ENCODE measurements around the gene CALML3.

Gene CALML3

GRCh38 chr10:5534051-5534821 is 9.5 kb downstream of the CALML3 start:
- intact Hi-C loops (cut with DNase I) = no loop called here
- DNase-seq = peak in 5 of 42 donors; percentile 9 to 38 (median 22)

DNA sequence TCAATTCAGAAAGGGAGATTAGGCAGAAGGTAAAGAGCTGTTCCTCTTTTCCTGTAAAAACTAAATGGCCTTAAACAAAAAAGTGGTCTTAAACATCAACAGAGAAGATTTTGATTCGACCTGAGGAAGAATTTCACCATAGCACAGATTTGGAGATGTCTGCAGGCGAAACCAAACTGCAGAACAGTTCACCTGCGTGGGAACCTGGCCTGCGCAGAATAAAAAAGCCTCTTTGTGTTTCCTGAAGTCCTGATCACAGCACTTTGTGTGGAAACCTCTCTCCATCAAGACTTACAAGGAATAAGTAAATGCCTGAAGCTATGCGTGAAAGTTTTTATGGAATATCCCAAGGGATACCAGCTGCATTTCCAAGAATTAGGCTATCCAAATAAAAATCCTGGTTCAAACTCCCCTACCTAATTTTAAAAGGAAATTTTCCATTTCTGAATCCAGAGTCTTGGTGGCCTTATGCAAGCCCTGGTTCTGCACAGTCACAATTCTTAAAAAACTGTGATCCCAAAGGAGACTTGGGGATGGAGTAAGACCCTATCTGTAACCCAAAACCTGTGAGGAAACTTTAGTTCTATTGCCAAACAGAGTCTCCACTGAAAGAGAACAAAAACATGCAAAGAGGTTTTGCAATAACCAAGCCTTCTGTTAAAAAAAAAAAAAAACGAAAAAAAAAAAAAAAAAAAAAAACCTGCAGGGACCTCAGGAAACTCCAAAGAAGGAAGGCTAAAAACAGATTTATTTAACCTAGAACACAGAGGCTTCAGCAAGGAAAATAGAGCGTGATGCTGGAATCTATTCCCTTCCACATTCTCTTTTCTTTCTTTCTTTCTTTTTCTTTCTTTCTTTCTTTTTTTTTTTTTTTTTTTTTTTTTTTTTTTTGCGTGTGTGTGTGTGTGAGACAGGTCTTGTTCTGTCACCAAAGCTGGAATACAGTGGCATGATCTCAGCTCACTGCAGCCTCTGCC is 10.4 kb downstream of the CALML3 start:
- intact Hi-C loops (cut with DNase I) = no loop called here
- peak in 2 of 42 donors; percentile 5 to 6 for DNase-seq

- intact Hi-C loops (cut with DNase I) = no loop called here
- peak in 3 of 42 donors; percentile 7 to 10 (median 9) for DNase-seq
These were observed 11.8 kb downstream of the CALML3 start for GRCh38 chr10:5536486-5537081.

GRCh38 chr10:5537684-5538083 is 12.9 kb downstream of the CALML3 start:
- intact Hi-C loops (cut with DNase I) = no loop called here
- peak in 4 of 42 donors; percentile 2 to 15 (median 8) for DNase-seq

- DNase-seq = peak in 3 of 42 donors; percentile 7 to 21 (median 13)
- intact Hi-C loops (cut with DNase I) = no loop called here
These were observed 13.7 kb downstream of the CALML3 start for GRCh38 chr10:5538446-5538845.

- DNase-seq = peak in 3 of 42 donors; percentile 6 to 18 (median 16)
- intact Hi-C loops (cut with DNase I) = no loop called here
These were observed 14.3 kb downstream of the CALML3 start for GRCh38 chr10:5538892-5539651.

- DNase-seq = peak in 4 of 42 donors; percentile 9 to 27 (median 12)
- intact Hi-C loops (cut with DNase I) = no loop called here
These were observed 15.3 kb downstream of the CALML3 start for GRCh38 chr10:5540080-5540479.

- peak in 3 of 42 donors; percentile 8 to 15 (median 14) for DNase-seq
- intact Hi-C loops (cut with DNase I) = no loop called here
These were observed 16.1 kb downstream of the CALML3 start for GRCh38 chr10:5540891-5541290.

GRCh38 chr10:5542100-5542499 is 17.3 kb downstream of the CALML3 start:
- DNase-seq = no peak
- intact Hi-C loops (cut with DNase I) = no loop called here

DNA sequence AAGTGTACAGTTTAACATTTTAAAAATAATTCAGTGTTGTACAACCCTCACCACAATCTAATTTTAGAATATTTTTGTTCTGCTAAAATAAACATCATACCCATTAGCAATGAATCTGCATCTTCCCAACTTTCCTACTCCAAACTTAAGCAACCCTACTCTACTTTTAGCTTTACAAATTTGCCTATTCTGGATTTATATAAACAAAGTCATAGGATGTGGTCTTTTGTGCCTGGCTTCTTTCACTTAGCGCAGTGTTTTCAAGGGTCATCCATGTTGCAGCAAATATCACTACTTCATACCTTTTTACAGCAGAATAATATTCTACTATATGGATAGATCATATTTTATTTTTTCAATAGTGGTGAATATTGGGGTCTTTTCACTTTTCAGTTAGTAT is 18.9 kb downstream of the CALML3 start:
- intact Hi-C loops (cut with DNase I) = no loop called here
- no peak for DNase-seq

GRCh38 chr10:5544216-5544805 is 19.6 kb downstream of the CALML3 start:
- peak in 3 of 42 donors; percentile 0 to 9 (median 3) for DNase-seq
- intact Hi-C loops (cut with DNase I) = no loop called here

DNA sequence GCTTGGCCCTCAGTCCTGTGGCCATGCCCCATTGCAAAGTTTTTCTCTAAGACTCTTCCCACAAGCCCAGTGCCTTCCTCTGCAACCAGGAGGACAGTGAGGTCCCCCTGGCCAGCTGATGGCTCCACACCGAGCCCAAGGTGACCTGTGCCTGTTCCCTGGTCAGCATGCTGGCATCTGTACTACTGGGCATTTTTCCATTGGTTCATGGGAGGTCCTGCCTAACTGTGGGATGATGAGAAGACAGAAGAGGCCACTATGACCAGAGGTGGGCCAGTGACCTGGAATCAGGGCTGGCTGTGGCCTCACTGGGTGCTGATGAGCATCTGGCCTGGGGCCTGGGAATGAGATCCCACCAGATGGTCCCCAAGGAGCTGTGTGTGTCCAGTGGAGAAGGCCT is 20.2 kb downstream of the CALML3 start:
- DNase-seq = peak in 6 of 42 donors; percentile 1 to 19 (median 14)
- intact Hi-C loops (cut with DNase I) = no loop called here

GRCh38 chr10:5545426-5545777 is 20.6 kb downstream of the CALML3 start:
- DNase-seq = peak in 1 of 42 donors; percentile 1
- intact Hi-C loops (cut with DNase I) = no loop called here

DNA sequence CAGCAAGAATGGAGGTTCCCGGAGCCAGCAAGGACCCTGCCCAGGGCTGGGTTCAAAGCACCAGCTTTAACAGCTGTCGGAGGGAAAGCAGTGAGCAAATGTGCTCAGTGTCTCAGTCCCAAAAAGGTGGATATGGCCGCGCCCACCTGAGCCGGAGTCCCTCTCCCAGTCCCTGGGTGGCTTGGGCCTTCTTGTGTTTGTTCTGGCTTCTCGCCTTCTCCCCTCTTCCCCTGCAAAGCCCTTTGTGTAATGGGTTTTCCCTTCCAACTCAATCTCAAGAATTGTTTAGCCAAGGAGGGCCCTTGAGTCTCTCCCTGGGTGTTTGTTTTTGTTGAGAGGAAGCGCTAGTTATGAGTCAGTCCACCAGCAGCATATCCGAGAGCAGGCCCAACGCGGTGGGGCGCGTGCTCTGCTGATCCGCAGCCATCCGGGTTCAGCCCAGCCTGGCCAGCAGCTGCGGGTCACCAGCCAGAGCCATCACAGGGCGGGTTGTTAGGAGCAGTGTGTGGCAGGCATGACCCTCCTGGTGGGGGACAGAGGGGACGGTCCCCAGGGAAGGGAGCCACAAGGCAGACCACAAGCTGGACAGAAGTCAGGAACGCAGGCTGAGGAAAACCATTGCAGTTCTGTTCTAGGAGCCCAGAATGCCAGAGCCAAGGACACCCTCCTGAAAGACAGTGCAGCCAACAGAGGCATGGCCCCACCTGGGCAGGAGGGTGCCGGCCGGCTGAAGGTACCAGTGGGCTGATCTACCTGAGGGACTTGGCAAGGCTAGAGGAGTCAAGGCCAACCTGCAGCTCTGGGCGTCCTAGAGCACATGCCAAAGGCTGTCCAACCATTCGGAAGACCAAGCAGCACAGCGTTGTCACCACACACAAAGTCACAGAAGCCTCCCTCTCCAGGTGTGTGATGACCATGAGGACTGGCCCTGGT is 21.3 kb downstream of the CALML3 start:
- peak in 11 of 42 donors; percentile 1 to 39 (median 14) for DNase-seq
- intact Hi-C loops (cut with DNase I) = no loop called here

GRCh38 chr10:5546891-5547680 is 22.3 kb downstream of the CALML3 start:
- intact Hi-C loops (cut with DNase I) = no loop called here
- peak in 7 of 42 donors; percentile 2 to 24 (median 8) for DNase-seq

- intact Hi-C loops (cut with DNase I) = no loop called here
- DNase-seq = no peak
These were observed 22.8 kb downstream of the CALML3 start for GRCh38 chr10:5547681-5547930.

All from head of caudate nucleus (tissue), 42 donors.